Peyer's patch (tissue), 4 donors: ENCODE data around the gene LTA. TPM values are rescaled to one million over a fixed set of nuclear protein-coding genes. Genes with fewer than 3 reads are reported as not detected.

Experiments
- DNase-seq, 3 donors: peaks; one replicate each; pipeline ENCODE4 v3.0.0-alpha.2; 2017 to 2019
- H3K27ac ChIP-seq, 4 donors: fragments of 200-600 bp; sonication (generic); one replicate each; pipeline ENCODE4 v1.5.1; 2016 to 2019
- H3K27me3 ChIP-seq, 2 donors: fragments of 200-600 bp; sonication (generic); one replicate each; pipeline ENCODE4 v1.5.1; 2019
- H3K36me3 ChIP-seq, 3 donors: fragments of 200-600 bp; sonication (generic); one replicate each; pipeline ENCODE4 v1.5.1; 2016 to 2019
- H3K4me1 ChIP-seq, 4 donors: fragments of 200-600 bp; sonication (generic); one replicate each; pipeline ENCODE4 v1.5.1; 2016 to 2019
- H3K4me3 ChIP-seq, 4 donors: fragments of 200-600 bp; sonication (generic); 1 replicate in 3 of 4; 2 replicates in 1 of 4; pipeline ENCODE4 v1.5.1; 2016 to 2019; ENCODE audit warnings: mild to moderate bottlenecking in 1 of 4
- H3K9me3 ChIP-seq, 4 donors: fragments of 200-600 bp; sonication (generic); one replicate each; pipeline ENCODE4 v1.5.1; 2016 to 2019; ENCODE audit warnings: mild to moderate bottlenecking in 1 of 4
- POLR2A ChIP-seq, 2 donors: fragments of 450-650 bp; IDR thresholded peaks; one replicate each; pipeline ENCODE4 v1.5.1; 2017; ENCODE audit warnings: antibody characterized with exemption in 2 of 2, mild to moderate bottlenecking in 2 of 2, moderate library complexity in 2 of 2
- total RNA-seq, 4 donors: library from RNA; depleted of rRNA; stranded (reverse); fragments of >200 nt; gene quantifications; one replicate each; pipeline ENCODE4 v1.1.0, GENCODE V29; 2016
- TF ChIP-seq, protein P1 (sequence below), 6 experiments: fragments of 450-650 bp in 4 of 6; fragments of 200-600 bp in 2 of 6; sonication (generic) in 1 of 6; IDR thresholded peaks; one replicate each; pipeline ENCODE4 v1.5.1; 2017 to 2019; ENCODE audit warnings: antibody characterized with exemption in 6 of 6, mild to moderate bottlenecking in 3 of 6, moderate library complexity in 1 of 6

The LTA gene
- total RNA-seq, 4 donors from 2014 or later: not detected

DNA sequence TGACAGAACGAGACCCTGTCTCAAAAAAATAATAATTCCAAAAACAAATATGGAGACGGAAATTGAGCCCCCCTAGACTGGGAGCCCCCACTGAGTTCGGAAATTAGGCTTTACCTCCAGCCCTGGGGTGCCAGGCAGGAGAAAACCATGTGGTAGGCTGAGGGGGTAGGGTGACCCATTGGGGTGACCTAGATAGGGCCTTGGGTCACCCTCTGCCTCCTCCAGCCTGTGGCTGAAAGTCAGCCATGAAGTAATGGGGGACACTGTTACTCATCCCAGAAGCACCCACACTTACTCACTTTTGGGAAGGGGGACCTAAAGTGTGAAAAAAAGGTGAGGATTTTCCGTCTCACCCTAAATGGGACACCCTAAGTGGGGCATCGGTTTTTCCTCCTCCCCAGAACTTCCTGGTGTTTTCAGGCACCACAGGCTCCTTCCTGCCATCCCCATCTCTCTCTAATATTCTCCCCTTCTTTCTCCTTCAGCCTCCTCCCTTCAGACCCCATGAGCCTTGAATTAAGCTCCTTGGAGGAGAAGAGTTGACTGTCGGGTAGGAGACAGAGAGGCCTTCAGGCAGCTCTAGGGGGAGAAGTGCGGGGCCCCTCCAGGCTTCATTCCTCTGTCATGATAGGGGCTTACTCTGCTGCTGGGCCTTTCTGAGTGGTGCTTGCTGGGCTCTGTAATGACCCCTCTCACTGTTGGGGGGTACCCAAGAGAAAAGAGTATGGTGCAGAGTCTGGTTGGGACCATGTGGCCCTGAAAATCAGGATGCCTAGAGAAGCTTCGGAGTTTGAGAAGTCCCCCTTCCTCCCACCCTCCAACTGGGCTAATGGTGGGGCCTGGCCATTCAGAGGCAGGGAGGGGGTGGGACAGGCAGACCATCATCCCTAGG is 7.7 kb downstream of the LTA start:
- Histone ChIP-seq H3K4me3 (peak overlapping the region; percentile 68 to 78 (median 70)), H3K36me3 (no peaks in the 10 kb centered on the region), H3K27ac (peak overlapping the region; percentile 76 to 93 (median 86)), H3K4me1 (peaks cover 0 to 19% (median 7%) of the 10 kb centered on the region in 4 donors), H3K27me3 (no peaks in the 10 kb centered on the region), H3K9me3 (no peaks in the 10 kb centered on the region)
- TF ChIP-seq POLR2A (IDR thresholded peaks at IDR 0.05): no peak
- TF ChIP-seq, protein P1, sequence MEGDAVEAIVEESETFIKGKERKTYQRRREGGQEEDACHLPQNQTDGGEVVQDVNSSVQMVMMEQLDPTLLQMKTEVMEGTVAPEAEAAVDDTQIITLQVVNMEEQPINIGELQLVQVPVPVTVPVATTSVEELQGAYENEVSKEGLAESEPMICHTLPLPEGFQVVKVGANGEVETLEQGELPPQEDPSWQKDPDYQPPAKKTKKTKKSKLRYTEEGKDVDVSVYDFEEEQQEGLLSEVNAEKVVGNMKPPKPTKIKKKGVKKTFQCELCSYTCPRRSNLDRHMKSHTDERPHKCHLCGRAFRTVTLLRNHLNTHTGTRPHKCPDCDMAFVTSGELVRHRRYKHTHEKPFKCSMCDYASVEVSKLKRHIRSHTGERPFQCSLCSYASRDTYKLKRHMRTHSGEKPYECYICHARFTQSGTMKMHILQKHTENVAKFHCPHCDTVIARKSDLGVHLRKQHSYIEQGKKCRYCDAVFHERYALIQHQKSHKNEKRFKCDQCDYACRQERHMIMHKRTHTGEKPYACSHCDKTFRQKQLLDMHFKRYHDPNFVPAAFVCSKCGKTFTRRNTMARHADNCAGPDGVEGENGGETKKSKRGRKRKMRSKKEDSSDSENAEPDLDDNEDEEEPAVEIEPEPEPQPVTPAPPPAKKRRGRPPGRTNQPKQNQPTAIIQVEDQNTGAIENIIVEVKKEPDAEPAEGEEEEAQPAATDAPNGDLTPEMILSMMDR (IDR thresholded peaks at IDR 0.05): no peak
- DNase-seq: no peak

DNA sequence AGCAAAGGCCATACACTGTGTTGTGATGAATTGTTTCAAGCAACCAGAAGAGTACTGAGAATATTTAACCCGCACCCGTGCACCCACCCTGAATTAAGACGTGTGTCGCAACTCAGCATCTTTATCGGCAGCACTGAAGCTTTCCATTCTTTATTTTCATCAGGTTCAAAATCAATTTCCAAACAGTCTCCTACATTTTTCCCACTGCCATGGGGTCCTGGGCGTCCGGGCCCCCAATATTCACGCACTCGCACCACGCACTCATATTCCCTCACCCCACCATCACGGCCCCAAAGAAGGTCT is 8.3 kb downstream of the LTA start:
- peak overlapping the region; percentile 76 to 93 (median 86) for H3K27ac ChIP-seq
- no peaks in the 10 kb centered on the region for H3K9me3 ChIP-seq
- peaks cover 0 to 16% (median 10%) of the 10 kb centered on the region in 4 donors for H3K4me1 ChIP-seq
- DNase-seq: no peak
- TF ChIP-seq, protein P1 (IDR thresholded peaks at IDR 0.05): no peak
- TF ChIP-seq POLR2A (IDR thresholded peaks at IDR 0.05): no peak
- no peaks in the 10 kb centered on the region for H3K36me3 ChIP-seq
- no peaks in the 10 kb centered on the region for H3K27me3 ChIP-seq
- peak overlapping the region; percentile 68 to 78 (median 70) for H3K4me3 ChIP-seq

DNA sequence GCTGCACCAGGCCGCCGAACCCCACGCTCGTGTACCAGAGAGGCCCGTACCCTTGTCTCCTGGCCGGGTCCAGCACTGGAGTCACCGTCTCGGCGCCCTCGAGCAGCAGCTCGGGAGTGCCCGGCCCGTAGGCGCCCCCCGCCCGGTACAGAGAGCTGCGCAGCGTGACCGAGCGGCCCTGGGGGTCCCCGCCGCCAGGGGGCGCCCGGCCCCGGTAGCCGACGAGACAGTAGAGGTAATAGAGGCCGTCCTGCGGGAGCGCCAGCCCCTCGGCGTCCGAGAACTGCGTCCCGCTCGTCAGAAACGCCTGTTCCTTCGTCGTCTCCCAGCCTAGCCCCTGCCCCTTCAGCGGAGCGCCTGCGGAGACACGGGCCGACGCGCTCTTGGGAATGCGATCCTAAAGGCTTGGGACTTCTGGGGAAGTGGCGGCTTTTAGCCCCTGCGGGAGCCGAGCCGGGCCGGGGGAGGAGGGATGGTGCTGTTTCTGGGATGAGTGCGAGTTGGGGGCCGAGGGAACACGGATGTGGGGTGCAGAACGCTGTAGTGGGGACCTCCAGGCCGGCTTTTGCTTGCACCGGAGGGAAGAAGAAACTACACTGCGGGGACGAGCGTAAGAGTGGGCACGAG is 8.8 kb downstream of the LTA start:
- Histone ChIP-seq H3K4me1 (peaks cover 0 to 21% (median 12%) of the 10 kb centered on the region in 4 donors), H3K4me3 (peak overlapping the region; percentile 68 to 78 (median 70))

DNA sequence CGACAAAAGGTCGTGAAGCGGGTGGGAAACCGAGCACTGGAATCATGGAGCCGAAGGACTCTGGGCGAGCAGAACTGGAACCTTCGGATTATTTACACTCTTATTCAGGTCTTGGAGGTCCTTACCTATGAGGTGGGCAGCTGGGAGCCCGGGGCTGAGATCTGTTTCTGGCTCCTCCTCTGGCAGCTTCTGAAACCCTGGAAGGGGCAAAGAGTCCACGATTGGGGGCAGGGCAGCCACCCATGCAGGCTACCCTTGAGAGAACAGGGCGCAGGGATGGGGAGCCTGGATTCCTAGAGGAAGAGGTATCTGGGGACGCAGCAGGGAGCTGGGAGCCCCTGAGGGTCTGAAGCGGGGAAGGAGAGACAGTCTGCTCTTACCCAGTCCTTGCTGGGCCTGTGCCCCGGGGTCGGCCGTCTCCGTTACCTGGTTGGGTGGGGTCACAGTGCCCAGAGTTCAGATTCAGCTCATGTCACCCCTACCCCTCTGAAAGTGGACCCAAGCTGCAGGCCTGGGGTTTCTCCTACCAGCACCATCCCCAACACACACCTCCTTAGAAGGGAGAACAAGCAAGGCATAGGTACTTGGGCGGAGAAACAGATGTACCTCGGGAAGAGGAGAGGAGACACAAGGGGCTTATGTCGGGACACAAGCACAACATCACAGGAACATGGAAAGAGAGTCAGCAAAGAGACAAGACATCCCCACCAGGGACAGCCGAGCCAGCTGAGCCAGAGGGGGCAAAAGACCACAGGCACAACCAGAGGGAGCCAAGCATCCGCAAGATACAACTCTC is 9.5 kb downstream of the LTA start:
- H3K36me3 ChIP-seq: no peaks in the 10 kb centered on the region
- TF ChIP-seq, protein P1 (IDR thresholded peaks at IDR 0.05): peak in 1 of 6 experiments; percentile 8
- TF ChIP-seq POLR2A (IDR thresholded peaks at IDR 0.05): no peak
- peak in 1 of 3 donors; percentile 68 for DNase-seq

More for the DNA sequence above, 8.8 kb downstream of the LTA start:
- Histone ChIP-seq H3K27me3 (no peaks in the 10 kb centered on the region), H3K9me3 (no peaks in the 10 kb centered on the region), H3K36me3 (no peaks in the 10 kb centered on the region), H3K27ac (peak overlapping the region; percentile 76 to 93 (median 86))
- DNase-seq: peak; percentile 88 to 96 (median 90)
- TF ChIP-seq, protein P1 (IDR thresholded peaks at IDR 0.05): peak; percentile 93 to 99 (median 96)
- TF ChIP-seq POLR2A (IDR thresholded peaks at IDR 0.05): no peak

DNA sequence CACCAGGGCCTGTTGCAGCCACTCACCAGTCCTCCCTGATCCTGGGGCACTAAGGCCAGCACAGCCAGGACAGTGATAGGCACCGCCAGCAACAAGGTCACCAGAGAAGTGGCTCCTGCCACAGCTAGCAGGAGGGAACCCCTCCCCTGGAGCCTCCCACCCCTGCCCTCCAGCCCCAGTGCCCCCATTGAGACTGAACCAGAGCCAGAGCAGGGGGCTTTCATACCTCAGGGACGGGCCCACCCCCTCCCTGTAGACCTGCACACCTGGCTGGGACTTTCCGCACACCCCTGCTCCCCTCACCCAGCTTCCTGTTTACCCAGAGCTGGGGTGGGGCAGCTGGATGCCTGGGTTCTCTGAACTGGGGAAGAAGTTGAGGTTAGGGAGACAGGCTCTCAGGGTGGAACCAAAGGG is 10.1 kb downstream of the LTA start, which contains the start of gene LTB:
TSS of gene LTB (minus strand) at position 195 of the 414 bp plus-strand sequence. CDS start at position 188, 7 bp downstream.
- TF ChIP-seq POLR2A (IDR thresholded peaks at IDR 0.05): no peak
- H3K36me3 ChIP-seq: no peaks in the 10 kb centered on the region
- no peaks in the 10 kb centered on the region for H3K9me3 ChIP-seq
- peaks cover 0 to 31% (median 18%) of the 10 kb centered on the region in 4 donors for H3K4me1 ChIP-seq
- peak within 1 kb of the TSS; percentile 68 to 78 (median 70) for H3K4me3 ChIP-seq
- H3K27ac ChIP-seq: peak within 1 kb of the TSS; percentile 76 to 93 (median 86)
- H3K27me3 ChIP-seq: no peaks in the 10 kb centered on the region
- peak in 2 of 3 donors; percentile 87 to 88 for DNase-seq

More for the DNA sequence above, 9.5 kb downstream of the LTA start:
- Histone ChIP-seq H3K27me3 (no peaks in the 10 kb centered on the region), H3K4me1 (peaks cover 0 to 28% (median 15%) of the 10 kb centered on the region in 4 donors), H3K4me3 (peak overlapping the region; percentile 68 to 78 (median 70)), H3K9me3 (no peaks in the 10 kb centered on the region), H3K27ac (peak overlapping the region; percentile 76 to 93 (median 86))
